ENCODE data around the gene SEC63. TPM values are rescaled to one million over a fixed set of nuclear protein-coding genes. Genes with fewer than 3 reads are reported as not detected.
A peak's percentile ranks its signal among the peaks of the same experiment; 100 is the strongest.
"Not testable (repeated sequence)": the region's sequence is repeated elsewhere in the genome, so short reads cannot be mapped to it uniquely, and the experiment has no call there.

Gene SEC63
- polyA plus RNA-seq, 1 donor: 67.5 TPM

DNA sequence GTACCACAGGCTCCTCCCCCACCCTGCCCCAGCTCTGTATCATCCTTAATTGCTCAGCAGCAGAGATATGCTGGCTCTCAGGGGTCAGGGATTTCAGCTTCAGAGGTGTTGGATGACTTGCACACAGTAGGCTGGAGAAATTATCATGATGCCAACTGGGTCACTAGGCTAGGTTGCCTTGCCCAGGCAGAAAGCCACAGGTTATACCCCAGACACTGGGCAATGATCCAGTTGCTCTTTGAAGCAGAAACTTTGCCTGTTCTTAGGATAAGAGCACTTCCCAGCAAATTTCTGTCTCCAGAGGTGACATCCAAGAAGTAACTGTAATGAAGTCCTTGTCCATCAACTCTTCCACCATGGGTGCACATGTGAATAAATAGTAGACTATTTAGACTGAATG, 95.6 kb downstream of the SEC63 start:
- no peak for DNase-seq (ENCODE audit: low read depth)

- not testable (repeated sequence) for DNase-seq (ENCODE audit: low read depth)
These were observed 97.0 kb downstream of the SEC63 start for GRCh38 chr6:107860963-107861362.

GRCh38 chr6:107860144-107860543, 97.9 kb downstream of the SEC63 start:
- DNase-seq (ENCODE audit: low read depth): not testable (repeated sequence)

DNA sequence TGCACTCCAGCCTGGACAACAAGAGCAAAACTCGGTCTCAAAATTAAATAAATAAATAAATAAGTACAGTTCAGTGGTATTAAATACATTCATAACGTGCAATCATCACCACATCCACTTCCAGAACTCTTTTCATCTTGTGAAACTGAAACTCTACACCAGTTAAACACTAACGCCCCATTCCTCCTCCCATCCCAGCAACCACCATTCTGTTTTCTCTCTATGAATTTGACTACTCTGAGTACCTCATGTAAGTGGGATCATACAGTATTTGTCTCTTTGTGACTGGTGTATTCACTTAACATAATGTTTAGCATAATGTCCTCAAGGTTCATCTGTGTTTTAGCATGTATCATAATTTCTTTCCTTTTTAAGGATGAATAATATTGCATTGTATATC, 104.8 kb downstream of the SEC63 start:
- DNase-seq (ENCODE audit: low read depth): no peak

DNA sequence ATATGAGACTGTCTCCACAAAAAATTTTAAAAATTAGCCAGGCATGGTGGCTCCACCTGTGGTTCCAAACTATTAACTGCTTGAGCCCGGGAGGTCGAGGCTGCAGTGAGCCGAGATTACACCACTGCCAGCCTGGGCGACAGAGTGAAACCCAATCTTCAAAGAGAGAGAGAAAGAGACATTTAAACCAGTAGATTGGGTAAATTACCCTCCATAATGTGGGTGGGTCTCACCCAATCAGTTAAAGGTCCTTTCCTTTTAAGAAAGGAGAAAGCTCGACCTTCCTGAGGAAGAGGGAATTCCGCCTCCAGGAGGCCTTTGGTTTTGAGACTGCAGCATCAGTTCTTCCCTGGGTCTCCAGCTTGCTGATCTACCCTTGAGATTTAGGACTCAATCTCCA, 108.7 kb downstream of the SEC63 start:
- no peak for DNase-seq (ENCODE audit: low read depth)

GRCh38 chr6:107847844-107848802, 109.9 kb downstream of the SEC63 start:
- DNase-seq (ENCODE audit: low read depth): peak; percentile 16

GRCh38 chr6:107846262-107846795, 111.7 kb downstream of the SEC63 start:
- DNase-seq (ENCODE audit: low read depth): no peak

GRCh38 chr6:107845777-107846176, 112.2 kb downstream of the SEC63 start:
- DNase-seq (ENCODE audit: low read depth): no peak

GRCh38 chr6:107843400-107843799, 114.6 kb downstream of the SEC63 start:
- DNase-seq (ENCODE audit: low read depth): no peak

- DNase-seq (ENCODE audit: low read depth): no peak
These were observed 116.7 kb downstream of the SEC63 start for GRCh38 chr6:107841275-107841670.

GRCh38 chr6:107840636-107841274, 117.3 kb downstream of the SEC63 start:
- DNase-seq (ENCODE audit: low read depth): no peak

DNA sequence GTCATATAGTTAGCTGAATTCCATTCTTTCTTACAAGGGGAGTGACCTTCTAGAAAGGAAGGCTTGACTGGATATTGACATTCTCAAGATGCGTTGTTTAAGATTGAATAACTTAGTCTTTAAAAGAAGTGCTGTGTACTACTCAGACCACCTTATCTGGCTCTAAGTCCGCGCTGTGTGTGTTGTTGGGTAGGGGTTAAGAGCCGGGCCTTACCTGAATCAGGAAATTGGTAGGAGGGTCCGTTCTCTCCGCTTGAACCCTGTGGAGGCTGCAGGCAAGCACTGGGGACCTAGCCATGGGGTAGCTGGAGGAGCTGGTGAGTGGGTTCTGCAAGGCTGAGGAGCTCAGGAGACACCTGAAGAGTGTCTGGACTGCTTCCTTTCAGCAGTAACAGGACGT, 124.9 kb downstream of the SEC63 start:
- no peak for DNase-seq (ENCODE audit: low read depth)

- DNase-seq (ENCODE audit: low read depth): no peak
These were observed 125.6 kb downstream of the SEC63 start for GRCh38 chr6:107832151-107833056.

DNA sequence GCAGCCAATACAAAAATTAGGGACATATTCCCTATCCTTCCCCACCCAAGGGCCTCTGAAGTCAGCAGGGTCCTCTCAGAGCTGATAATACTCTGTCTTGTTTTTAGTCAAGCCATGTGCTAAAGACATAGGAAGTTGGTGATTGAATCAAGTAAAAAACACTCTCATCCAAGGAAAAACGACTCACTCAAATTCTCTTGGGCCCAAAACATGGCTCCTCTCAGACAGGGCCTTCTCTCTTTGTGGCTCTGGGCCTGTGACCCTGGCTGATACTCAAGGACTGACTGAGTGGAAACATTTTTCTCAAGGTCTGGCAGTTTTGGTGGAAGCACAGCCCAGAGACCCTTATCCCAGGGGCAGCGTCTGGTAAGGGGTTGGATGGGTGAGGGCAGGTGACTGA, 127.9 kb downstream of the SEC63 start:
- DNase-seq (ENCODE audit: low read depth): no peak

DNA sequence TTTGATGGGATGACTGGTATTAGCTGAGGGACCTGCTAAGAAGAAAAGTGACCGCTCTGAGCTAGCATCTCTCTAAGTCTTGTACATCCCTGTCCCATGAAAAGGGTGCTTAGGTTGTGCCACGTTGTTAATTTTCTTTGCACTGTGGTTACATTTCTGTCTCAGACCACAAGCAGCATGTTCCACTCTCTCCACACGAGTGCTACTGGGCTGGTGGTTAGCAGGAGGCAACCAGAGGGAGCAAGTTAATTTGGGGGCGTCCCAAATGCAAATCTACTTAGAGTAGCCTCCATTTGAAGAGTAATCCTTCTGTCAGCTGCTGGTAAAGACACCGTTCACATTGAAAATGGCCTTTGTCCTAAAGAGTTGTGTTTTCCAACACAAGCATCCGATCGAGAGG, 130.5 kb downstream of the SEC63 start:
- no peak for DNase-seq (ENCODE audit: low read depth)

DNA sequence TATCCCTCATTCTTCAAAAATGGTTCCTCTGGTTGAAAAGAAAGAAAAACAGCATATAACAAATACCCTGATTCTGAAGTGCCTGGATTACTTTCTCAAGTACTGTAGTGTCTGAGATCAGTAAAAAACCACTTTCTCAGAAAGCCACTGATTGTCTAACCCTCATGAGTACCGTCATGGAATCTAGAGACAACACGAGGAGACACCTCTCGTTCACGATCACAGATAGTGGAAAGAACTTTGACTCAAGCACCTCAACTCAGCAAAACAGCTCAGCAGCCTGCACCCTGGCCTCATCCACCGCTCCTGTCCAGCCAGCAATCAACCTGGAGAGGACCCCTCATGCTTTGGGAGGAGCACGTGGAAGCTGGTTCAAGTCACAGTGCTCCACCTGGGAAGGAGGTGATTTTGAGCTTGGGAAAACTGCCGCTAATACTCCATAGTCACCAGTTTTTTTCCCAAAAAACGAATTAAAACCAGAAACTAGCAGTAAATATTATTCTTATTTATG, 134.9 kb downstream of the SEC63 start:
- DNase-seq (ENCODE audit: low read depth): no peak

DNA sequence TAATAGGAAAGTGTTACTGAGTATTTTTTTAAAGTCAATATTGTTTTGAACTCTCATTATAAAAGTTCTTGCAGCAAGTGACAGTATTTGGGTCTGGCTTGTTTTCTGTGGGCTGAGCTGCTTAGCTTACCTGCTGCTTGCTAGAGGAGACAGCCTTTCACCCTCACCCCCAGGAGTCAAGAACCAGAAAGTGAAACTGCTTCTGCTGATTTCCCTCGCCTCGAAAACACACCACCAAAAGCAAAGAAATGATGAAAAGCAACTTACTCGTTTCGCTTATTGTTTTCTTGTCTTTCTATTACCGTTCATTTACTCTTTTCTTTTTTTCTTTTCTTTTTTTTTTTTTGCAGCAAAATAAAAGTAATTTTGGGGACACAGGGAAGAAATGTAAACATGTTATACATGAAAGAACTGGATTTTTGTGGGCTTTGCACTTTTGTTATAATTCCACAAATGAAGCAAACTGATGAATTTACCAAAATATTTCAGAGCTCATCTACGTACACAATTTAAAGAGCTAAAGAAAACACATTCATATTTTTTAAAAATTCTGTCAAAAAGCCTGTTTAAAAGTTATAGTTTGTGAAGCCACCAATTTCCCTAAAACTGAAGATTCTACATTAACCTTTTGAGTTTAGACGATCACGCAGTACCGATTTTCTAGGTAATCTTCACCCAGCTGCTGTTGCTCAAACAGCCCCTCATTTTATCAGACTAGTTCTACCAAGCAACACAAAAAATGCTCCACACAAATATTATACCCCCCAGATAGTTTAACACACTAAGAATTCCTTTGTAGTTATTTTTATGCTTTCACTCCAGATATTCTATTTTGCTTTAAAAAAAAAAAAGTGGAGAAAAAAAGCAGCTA, 135.6 kb downstream of the SEC63 start:
- DNase-seq (ENCODE audit: low read depth): no peak

DNA sequence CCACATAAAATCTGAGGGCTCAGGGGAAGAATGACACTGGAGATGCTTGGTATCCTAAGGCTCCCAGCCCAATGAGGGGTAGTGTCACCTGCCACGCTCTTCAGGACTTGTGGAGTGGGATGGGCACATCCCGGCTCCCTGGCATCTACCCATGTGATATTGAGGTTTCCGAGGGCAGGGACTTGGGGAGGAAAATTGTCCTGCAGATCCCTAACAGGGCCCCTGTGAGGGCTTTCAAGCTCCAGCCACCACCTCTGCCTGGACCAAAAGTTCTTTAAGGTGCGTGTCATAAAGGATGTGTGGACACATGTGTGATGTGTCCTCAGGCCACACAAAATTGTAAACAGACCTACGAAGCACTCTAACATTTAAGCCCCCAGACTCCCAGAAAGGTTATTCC, 136.4 kb downstream of the SEC63 start:
- DNase-seq (ENCODE audit: low read depth): no peak

- DNase-seq (ENCODE audit: low read depth): no peak
These were observed 137.4 kb downstream of the SEC63 start for GRCh38 chr6:107820338-107821261.

All from forelimb muscle (tissue), 1 donor.